ENCODE data around the gene DHCR24.

- TF ChIP-seq CTCF (IDR thresholded peaks at IDR 0.05; ENCODE audit: low read length): no peak
- TF ChIP-seq EZH2 (optimal IDR thresholded peaks at IDR 0.05; ENCODE audit: low read depth, low read length): no peak
- TF ChIP-seq EZH2phosphoT487 (IDR thresholded peaks at IDR 0.05; ENCODE audit: low read length): no peak
These were observed 72.9 kb downstream of the DHCR24 start for GRCh38 chr1:54814126-54814498.
